ENCODE results near the gene TM7SF2. TPM values are rescaled to one million over a fixed set of nuclear protein-coding genes. Genes with fewer than 3 reads are reported as not detected.

Gene TM7SF2
- 53.1 TPM for total RNA-seq
- long read RNA-seq, transcript TM7SF2-201 (10 exons, 1,722 nt), result major isoform, 65 of 96 reads
- long read RNA-seq, partial matches to known transcripts, result 4 of 96 reads
- long read RNA-seq, other reads (novel, unspliced or antisense), result 20 of 96 reads

DNA sequence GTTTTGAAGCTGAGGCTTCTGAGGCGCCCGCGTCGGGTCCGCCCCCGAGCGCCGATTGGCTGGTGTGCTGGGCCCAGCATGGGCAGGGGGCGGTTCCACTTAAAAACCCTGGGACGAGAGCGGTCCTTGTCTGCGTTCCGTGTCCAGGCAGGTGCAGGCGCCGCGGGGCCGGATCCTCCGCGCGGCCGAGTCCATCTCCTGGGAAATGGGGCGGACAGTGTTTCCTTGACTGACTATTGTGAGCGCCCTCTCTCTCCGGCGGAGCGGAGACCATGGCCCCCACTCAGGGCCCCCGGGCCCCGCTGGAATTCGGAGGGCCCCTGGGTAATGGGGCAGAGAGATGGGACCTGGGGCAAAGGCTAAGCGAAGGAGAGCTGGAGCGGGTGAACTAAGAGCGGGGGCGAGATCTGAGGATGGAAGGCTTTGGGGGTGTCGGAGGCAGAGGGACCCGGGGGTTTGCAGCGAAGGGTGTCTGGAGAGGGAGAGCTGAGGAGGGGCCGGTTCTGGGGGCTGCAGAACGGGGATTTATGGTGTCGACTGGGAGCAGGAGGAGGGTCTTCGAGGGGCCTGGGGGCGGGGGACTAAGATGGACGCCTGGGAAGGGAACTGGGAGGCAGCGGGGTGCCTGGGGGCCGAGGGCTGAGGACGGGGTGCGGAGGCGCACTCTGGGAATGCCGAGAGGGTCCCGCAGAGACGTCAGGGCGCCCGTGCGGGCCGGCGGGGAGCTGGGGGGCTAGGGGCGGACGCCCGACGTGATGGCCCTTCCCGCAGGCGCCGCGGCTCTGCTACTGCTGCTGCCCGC is at the start of gene TM7SF2:
TM7SF2 (plus strand) TSS at position 129 of the 802 bp plus-strand sequence; CDS start at position 273, 144 bp downstream.
- ATAC-seq, result peak; percentile 92
- peak; percentile 99 for DNase-seq (ENCODE audit: missing footprints)
- intact Hi-C loops (cut with DNase I), result loop anchor here (2.0 to 5.0 kb wide), 2 partner anchors 97 to 150 kb away; partner anchors contain the start of genes ARL2 and POLA2

DNA sequence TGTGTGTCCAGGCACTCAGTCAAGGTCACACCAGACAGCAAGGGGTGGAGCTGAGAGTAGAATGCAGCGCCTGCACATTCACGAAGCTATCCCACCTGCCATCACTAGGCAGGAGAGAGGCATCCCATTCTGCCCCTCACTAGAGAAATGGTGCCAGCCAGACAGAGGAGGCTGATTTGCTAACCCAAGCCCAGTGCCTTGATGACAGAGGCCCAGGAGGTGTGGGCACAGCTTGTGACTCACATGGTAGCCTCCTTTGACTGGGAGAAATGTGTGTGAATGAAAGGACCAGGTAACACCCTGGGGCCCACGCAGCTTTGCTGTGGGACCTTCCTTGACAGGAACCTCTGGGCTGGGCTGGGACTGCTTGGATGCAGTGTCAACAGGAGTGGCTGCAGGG is 48.1 kb upstream of the TM7SF2 start:
- intact Hi-C loops (cut with DNase I), result no loop called here
- DNase-seq (ENCODE audit: missing footprints) (no peak), ATAC-seq (no peak)

GRCh38 chr11:65064847-65065240 is 46.8 kb upstream of the TM7SF2 start:
- intact Hi-C loops (cut with DNase I), result no loop called here
- ATAC-seq (no peak), DNase-seq (ENCODE audit: missing footprints) (no peak)

DNA sequence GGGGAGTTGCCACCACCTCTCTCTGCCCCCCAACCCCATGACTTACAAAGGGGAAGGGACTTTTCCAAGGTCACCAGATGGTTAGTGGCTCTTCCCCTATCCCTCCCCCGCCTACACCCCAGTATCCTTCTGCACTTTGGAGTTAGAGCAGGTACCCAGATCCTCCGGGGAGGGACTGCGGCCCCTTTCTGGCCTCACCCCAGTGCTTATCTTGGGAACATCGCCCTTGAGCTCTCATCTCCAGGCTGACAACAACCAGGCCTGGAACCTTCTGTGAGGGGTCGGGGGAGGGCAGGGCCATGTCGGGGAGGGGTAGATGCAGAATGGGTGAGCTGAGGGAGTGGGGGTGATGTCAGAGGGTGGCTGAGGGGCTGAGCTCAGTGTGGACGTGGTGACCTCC is 45.8 kb upstream of the TM7SF2 start:
- intact Hi-C loops (cut with DNase I), result no loop called here
- DNase-seq (ENCODE audit: missing footprints) (peak; percentile 41), ATAC-seq (no peak)

DNA sequence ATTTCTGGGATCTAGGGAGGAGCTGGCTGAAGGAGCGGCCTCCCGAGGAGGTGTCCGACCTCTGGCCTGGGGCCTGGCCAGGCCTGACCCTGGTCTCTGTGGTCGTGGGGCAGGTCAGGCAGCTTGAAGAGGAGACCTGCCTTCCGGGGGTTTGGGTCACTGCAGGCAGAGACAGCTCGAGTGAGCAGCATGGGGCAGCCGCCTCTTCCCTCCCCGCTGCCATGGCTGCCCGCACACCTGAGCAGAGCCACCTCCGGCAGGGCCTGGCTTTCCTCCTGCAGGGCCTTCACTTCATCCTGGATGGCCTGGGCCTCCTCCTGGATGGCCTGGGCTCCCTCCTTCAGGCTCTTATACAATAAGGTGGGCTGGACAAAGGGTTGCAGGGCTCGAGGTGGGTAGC is 45.4 kb upstream of the TM7SF2 start:
- intact Hi-C loops (cut with DNase I), result no loop called here
- DNase-seq (ENCODE audit: missing footprints), result peak; percentile 17
- ATAC-seq, result no peak

GRCh38 chr11:65066805-65067291 is 44.8 kb upstream of the TM7SF2 start:
- intact Hi-C loops (cut with DNase I), result no loop called here
- ATAC-seq, result no peak
- no peak for DNase-seq (ENCODE audit: missing footprints)

GRCh38 chr11:65067446-65067845 is 44.2 kb upstream of the TM7SF2 start:
- no peak for ATAC-seq
- intact Hi-C loops (cut with DNase I), result no loop called here
- DNase-seq (ENCODE audit: missing footprints), result peak; percentile 31

DNA sequence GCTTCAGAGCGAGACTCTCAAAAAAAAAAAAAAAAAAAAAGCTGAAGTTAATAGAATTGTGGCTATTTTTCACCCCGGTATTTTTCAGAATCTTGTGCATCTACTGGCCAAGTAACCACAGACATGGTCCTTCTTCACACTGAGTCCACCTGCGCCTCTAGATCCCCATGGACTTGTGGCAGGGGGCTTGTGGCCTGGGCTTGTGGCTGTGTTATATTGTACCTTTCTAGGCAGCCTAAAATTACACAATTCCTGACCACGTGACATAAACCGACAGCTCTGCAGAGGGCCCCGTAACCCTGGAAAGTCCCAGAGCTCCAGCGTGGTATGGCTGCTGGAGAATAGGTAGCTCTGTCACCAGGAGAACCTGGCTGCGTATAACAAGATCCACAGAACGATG is 42.5 kb upstream of the TM7SF2 start:
- ATAC-seq (no peak), DNase-seq (ENCODE audit: missing footprints) (no peak)
- intact Hi-C loops (cut with DNase I), result no loop called here

- intact Hi-C loops (cut with DNase I), result no loop called here
- DNase-seq (ENCODE audit: missing footprints), result no peak
- no peak for ATAC-seq
Observed at GRCh38 chr11:65071907-65072630, 39.6 kb upstream of the TM7SF2 start.

GRCh38 chr11:65072631-65072966 is 39.1 kb upstream of the TM7SF2 start:
- DNase-seq (ENCODE audit: missing footprints), result no peak
- no peak for ATAC-seq
- intact Hi-C loops (cut with DNase I), result no loop called here

GRCh38 chr11:65077451-65077850 is 34.2 kb upstream of the TM7SF2 start:
- no peak for ATAC-seq
- no peak for DNase-seq (ENCODE audit: missing footprints)
- intact Hi-C loops (cut with DNase I), result no loop called here

- ATAC-seq, result peak; percentile 60
- DNase-seq (ENCODE audit: missing footprints), result no peak
- intact Hi-C loops (cut with DNase I), result no loop called here
Observed at GRCh38 chr11:65078151-65078550, 33.5 kb upstream of the TM7SF2 start.

- DNase-seq (ENCODE audit: missing footprints) (no peak), ATAC-seq (no peak)
- intact Hi-C loops (cut with DNase I), result no loop called here
Observed at GRCh38 chr11:65078786-65079342, 32.8 kb upstream of the TM7SF2 start.

DNA sequence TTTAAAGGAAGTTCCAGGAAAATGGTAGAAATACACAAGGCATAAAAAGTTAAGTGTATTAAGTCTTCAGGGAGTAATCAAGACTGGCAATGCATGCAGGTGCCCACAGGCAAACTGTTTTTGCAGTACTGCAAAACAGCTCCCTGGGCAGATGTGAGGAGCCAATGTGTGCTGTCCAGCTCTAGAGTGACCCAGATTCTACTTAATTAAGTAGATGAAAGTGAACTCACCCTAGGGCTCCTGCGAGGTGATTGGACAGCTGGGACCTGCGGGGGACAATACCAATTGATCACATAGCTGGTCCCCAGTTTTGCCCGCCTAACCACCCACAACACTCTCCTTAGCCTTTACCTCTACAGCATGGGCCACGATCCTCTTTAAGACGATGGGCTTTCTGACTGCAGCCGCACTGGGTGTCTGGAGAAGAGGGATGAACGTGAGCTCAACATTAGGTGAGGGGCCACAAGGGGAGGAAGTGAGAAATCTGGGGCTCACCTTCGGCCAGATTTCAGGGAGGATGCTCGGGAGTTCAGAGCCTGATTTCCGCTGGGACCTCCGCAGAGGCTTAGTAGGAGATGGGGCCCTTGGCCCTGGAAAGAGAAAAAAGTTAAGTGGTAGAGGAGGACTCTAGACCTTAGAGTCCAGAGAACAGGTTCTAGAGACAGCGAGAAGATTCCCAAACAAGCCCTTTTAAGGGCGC is 28.4 kb upstream of the TM7SF2 start:
- intact Hi-C loops (cut with DNase I), result loop anchor here (5.0 kb wide), 2 partner anchors 41 to 56 kb away; partner anchors contain the start of genes SAC3D1 and SNX15
- no peak for ATAC-seq
- no peak for DNase-seq (ENCODE audit: missing footprints)

DNA sequence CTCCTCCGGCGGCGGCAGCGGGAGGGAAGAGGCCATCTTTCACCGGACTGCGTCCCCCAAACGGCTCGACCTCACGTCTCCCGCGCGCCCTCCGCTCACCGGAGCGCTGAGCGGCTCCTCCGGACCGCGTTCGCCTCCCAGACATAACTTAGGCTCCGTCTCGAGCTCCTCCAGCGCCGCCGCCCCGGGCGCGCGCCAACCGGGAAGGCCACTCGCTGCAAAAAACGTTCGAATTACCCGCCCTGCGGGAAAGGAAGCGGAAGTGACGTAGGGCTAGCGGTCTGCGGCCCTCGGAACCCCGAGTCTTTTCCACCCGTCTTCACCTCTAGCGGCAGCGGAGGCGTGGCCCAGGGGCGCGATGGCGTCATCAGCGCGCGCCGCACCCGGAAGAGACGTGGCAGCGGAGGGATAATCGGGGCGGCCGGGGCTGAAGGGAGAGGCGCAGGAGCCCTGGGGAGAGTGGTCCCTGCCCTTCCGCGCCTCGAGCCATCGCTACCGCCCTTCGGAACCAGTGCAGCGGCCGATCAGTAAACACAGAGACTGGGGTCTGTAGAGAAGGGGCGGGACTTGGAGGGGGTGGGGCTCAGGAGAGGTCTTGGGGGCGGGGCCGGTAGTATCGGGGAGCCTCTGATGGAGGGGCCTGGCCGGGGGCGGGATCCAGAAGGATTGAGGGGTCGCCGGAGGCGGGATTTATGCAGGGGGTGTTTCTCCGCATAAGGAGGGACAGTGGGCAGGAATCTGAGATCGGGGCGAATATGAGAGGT is 27.7 kb upstream of the TM7SF2 start, which contains the start of the genes CDCA5 and ZFPL1:
CDCA5 (minus strand) TSS at position 207 of the 764 bp plus-strand sequence; CDS start at position 145, 62 bp downstream.
ZFPL1 (plus strand) TSS at position 389 of the 764 bp plus-strand sequence. CDS start 477 bp downstream, outside the sequence.
- intact Hi-C loops (cut with DNase I), result loop anchor here (1.0 to 5.0 kb wide), 3 partner anchors 33 to 57 kb away; partner anchors contain the start of genes SAC3D1, SNX15 and ZNHIT2
- DNase-seq (ENCODE audit: missing footprints) (peak; percentile 96), ATAC-seq (peak; percentile 95)

GRCh38 chr11:65084598-65085375 is 26.9 kb upstream of the TM7SF2 start:
- ATAC-seq (no peak), DNase-seq (ENCODE audit: missing footprints) (no peak)
- intact Hi-C loops (cut with DNase I), result loop anchor here (1.0 to 5.0 kb wide), 3 partner anchors 33 to 57 kb away; partner anchors contain the start of genes SAC3D1, SNX15 and ZNHIT2

- ATAC-seq, result no peak
- intact Hi-C loops (cut with DNase I), result no loop called here
- no peak for DNase-seq (ENCODE audit: missing footprints)
Observed at GRCh38 chr11:65085446-65085845, 26.2 kb upstream of the TM7SF2 start.

Measured in Right ventricle myocardium inferior (tissue), 1 donor.